ENCODE measurements around the gene CD160. TPM values are rescaled to one million over a fixed set of nuclear protein-coding genes. Genes with fewer than 3 reads are reported as not detected.

CD160 gene
- total and polyA plus RNA-seq, 2 of the 4 experiments (the other 2 are of a cell fraction) = not detected

- CTCF ChIA-PET = no interaction called here
- Histone ChIP-seq H2BK120ac (ENCODE audit: low read depth, low read length) (no peak overlapping the region), H3K4me3 (ENCODE audit: insufficient read depth, low read depth, low read length) (no peak overlapping the region), H2AFZ (replicated peaks; ENCODE audit: low read length, poor library complexity) (no peak overlapping the region), H4K20me1 (ENCODE audit: insufficient read depth, low read length) (no peaks in the 10 kb centered on the region), H3K36me3 (ENCODE audit: control insufficient read depth, insufficient read depth, low read length) (no peaks in the 10 kb centered on the region), H3K79me1 (ENCODE audit: low read depth in 1 of 2, low read length in 2 of 2) (no peaks in the 10 kb centered on the region), H2BK5ac (ENCODE audit: low read depth, low read length, poor library complexity, severe bottlenecking) (no peak overlapping the region), H3K4ac (ENCODE audit: low read depth, low read length) (no peak overlapping the region), H3K23ac (ENCODE audit: low read depth, low read length) (no peak overlapping the region), H3K18ac (ENCODE audit: low read depth, low read length) (no peak overlapping the region), H2AK5ac (ENCODE audit: low read depth, low read length) (no peak overlapping the region), H3K56ac (ENCODE audit: extremely low read depth, insufficient read depth, low read length) (no peak overlapping the region), H4K5ac (ENCODE audit: low read depth, low read length) (no peak overlapping the region), H2AK9ac (replicated peaks; ENCODE audit: low read depth, low read length, poor library complexity) (no peak overlapping the region), H3K9me3 (ENCODE audit: control insufficient read depth, insufficient read depth, low read length) (no peaks in the 10 kb centered on the region), H4K91ac (ENCODE audit: insufficient read depth, low read depth, low read length) (no peak overlapping the region), H2BK20ac (ENCODE audit: low read depth, low read length) (no peak overlapping the region), H2BK15ac (ENCODE audit: low read depth, low read length) (no peak overlapping the region), H4K8ac (ENCODE audit: low read depth in 2 of 2, low read length in 2 of 2) (no peak overlapping the region), H3K27me3 (ENCODE audit: control insufficient read depth, insufficient read depth, low read length) (no peaks in the 10 kb centered on the region), H3K4me2 (ENCODE audit: low read depth, low read length) (no peak overlapping the region), H3K14ac (replicated peaks; ENCODE audit: low read depth, low read length) (no peak overlapping the region), H3K9ac (ENCODE audit: low read depth, low read length) (no peak overlapping the region), H3K4me1 (ENCODE audit: control insufficient read depth, insufficient read depth, low read length) (peaks cover 12% of the 10 kb centered on the region), H3K27ac (ENCODE audit: insufficient read depth, low read length) (no peak overlapping the region), H3K9me1 (ENCODE audit: insufficient read depth, low read length) (peaks cover 7% of the 10 kb centered on the region)
- intact Hi-C loops (cut with micrococcal nuclease) (no loop called here), dilution Hi-C loops (cut with HindIII; ENCODE audit: low sequenced_read_pairs, unreplicated experiment) (no loop called here), in situ Hi-C loops (cut with MboI; ENCODE audit: low sequenced_read_pairs) (no loop called here)
- no peak for ATAC-seq (ENCODE audit: low read depth)
- POLR2A ChIA-PET (ENCODE audit: unreplicated experiment) = no interaction called here
- BruUV-seq (replicated peaks) = no TSS peak
- 80% methylated on average over 1 of the region's 7 CpGs; no CpG with 5 or more reads in 1 of the 2 experiments for WGBS, 2 experiments (ENCODE audit: extremely low coverage in 2 of 2, insufficient read length in 1 of 2)
- TF ChIP-seq MAFK (IDR thresholded peaks at IDR 0.05; ENCODE audit: low read depth, low read length) = no peak
- TF ChIP-seq MXI1 (IDR thresholded peaks at IDR 0.05; ENCODE audit: borderline replicate concordance, low read depth, low read length) = no peak
- TF ChIP-seq BHLHE40 (IDR thresholded peaks at IDR 0.05; ENCODE audit: low read depth, low read length) = no peak
- no peak for TF ChIP-seq SMC3 (IDR thresholded peaks at IDR 0.05; ENCODE audit: low read depth, low read length)
- TF ChIP-seq CEBPB (IDR thresholded peaks at IDR 0.05; ENCODE audit: low read depth, low read length) = no peak
- no peak for TF ChIP-seq ELK1 (IDR thresholded peaks at IDR 0.05; ENCODE audit: borderline replicate concordance, low read depth, low read length)
- no peak for TF ChIP-seq RFX5 (IDR thresholded peaks at IDR 0.05; ENCODE audit: low read depth, low read length)
- TF ChIP-seq RAD21 (IDR thresholded peaks at IDR 0.05; ENCODE audit: low read length) = no peak
- no peak for TF ChIP-seq POLR2A (IDR thresholded peaks at IDR 0.05; ENCODE audit: low read depth, low read length)
- no peak for TF ChIP-seq MAZ (IDR thresholded peaks at IDR 0.05; ENCODE audit: borderline replicate concordance, low read depth, low read length)
- no peak for TF ChIP-seq RCOR1 (IDR thresholded peaks at IDR 0.05; ENCODE audit: insufficient replicate concordance, low read length)
- TF ChIP-seq NFE2L2 (IDR thresholded peaks at IDR 0.05; ENCODE audit: low read depth, low read length) = no peak
- no peak for TF ChIP-seq CTCF (conservative IDR thresholded peaks at IDR 0.05; ENCODE audit: low read depth, low read length)
- TF ChIP-seq CHD1 (IDR thresholded peaks at IDR 0.05; ENCODE audit: low read depth, low read length) = no peak
- DNase-seq = no peak
Observed at GRCh38 chr1:145702826-145703225, 16.5 kb upstream of the CD160 start.
